Measurements from ENCODE around the gene MAN2A1.

DNA sequence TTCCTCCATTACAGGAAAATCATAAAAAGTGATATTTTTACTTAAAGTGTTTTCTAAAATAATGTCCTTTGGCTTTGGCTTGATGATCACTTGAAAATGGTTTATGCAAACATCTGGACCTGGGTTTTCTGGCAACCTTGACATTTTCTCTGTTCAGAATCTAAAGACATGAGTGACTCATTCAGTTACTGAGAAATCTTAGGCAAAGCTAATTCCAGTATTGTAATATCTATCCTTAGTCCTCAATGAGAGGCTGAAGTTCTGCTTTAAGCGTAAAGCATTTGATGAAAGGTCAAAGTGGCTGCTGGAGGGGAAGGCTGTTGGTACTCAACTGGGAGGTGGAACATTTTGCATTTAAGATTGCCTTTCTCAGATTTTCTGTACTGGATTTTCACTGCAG lies 2.3 kb downstream of the MAN2A1 start:
- TF ChIP-seq CTCF (IDR thresholded peaks at IDR 0.05) (no peak), POLR2A (IDR thresholded peaks at IDR 0.05) (no peak), POLR2AphosphoS5 (IDR thresholded peaks at IDR 0.05) (no peak)
